ENCODE results near the gene APOA4.

- no peak for TF ChIP-seq GATA2 (IDR thresholded peaks at IDR 0.05; ENCODE audit: low read depth, low read length)
- no peak for TF ChIP-seq GATA3 (IDR thresholded peaks at IDR 0.05; ENCODE audit: low read depth, low read length)
These were observed 47.0 kb upstream of the APOA4 start for GRCh38 chr11:116870054-116870453.

All from SH-SY5Y (cell line).